ENCODE results near the gene IL18BP.

The IL18BP gene

DNA sequence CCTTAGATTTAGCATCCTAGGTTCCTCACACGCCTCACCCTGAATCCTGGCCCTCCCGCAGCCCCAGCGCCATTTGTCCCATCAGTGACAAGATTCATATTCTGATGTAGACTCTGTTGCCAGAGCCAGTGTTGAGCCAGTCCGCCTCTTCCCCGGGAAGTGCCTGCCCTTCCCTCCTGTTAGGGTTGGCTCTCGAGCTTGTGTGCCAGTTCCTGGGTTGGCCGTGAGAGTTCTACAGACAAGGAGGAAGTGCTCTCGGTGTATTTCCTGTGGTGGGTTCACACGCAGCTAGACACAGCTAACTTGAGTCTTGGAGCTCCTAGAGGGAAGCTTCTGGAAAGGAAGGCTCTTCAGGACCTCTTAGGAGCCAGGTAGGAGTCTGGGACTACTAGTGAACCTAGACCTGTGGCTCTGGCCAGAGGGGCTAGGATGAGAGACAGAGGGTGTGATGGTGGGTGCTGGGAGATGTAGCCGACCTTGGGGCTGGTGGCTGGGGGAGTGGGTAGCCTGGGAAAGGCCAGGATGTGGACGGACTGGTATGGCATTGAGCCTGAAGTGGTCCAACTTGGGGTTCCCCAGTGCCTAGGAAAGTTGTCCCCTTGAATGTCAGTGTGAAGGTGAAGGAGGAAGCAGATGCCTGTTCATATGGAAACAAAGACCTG is at the start of gene IL18BP:
TSS of gene IL18BP (plus strand) at position 261 of the 662 bp plus-strand sequence. CDS start 1,076 bp downstream, outside the sequence.
- H3K4me1 ChIP-seq (ENCODE audit: insufficient read depth, low read length), result no peaks in the 10 kb centered on the region
- no peak within 1 kb of the TSS for H3K4me2 ChIP-seq (ENCODE audit: insufficient read depth, low read length)
- H3K27me3 ChIP-seq (ENCODE audit: insufficient read depth, low read length, poor library complexity), result no peaks in the 10 kb centered on the region
- peaks cover 7% of the 10 kb centered on the region for H4K20me1 ChIP-seq (ENCODE audit: insufficient read depth, low read length)
- H3K27ac ChIP-seq (ENCODE audit: low read length), result 0 out of 2 replicates have a peak within 1 kb of the TSS, but pooled peaks have one; percentile 2
- no peaks in the 10 kb centered on the region for H3K79me2 ChIP-seq (ENCODE audit: insufficient read depth, low read length)
- H2AFZ ChIP-seq (ENCODE audit: low read depth, low read length), result no peak within 1 kb of the TSS
- DNase-seq, result peak; percentile 43
- H3K9ac ChIP-seq (ENCODE audit: low read depth, low read length), result no peak within 1 kb of the TSS
- H3K36me3 ChIP-seq (ENCODE audit: insufficient read depth, low read length), result peaks cover 35% of the 10 kb centered on the region
- TF ChIP-seq, protein P1, sequence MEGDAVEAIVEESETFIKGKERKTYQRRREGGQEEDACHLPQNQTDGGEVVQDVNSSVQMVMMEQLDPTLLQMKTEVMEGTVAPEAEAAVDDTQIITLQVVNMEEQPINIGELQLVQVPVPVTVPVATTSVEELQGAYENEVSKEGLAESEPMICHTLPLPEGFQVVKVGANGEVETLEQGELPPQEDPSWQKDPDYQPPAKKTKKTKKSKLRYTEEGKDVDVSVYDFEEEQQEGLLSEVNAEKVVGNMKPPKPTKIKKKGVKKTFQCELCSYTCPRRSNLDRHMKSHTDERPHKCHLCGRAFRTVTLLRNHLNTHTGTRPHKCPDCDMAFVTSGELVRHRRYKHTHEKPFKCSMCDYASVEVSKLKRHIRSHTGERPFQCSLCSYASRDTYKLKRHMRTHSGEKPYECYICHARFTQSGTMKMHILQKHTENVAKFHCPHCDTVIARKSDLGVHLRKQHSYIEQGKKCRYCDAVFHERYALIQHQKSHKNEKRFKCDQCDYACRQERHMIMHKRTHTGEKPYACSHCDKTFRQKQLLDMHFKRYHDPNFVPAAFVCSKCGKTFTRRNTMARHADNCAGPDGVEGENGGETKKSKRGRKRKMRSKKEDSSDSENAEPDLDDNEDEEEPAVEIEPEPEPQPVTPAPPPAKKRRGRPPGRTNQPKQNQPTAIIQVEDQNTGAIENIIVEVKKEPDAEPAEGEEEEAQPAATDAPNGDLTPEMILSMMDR (IDR thresholded peaks at IDR 0.05; ENCODE audit: borderline replicate concordance, extremely low read depth, low read length, poor library complexity, severe bottlenecking), result no peak
- no peak for TF ChIP-seq EZH2 (IDR thresholded peaks at IDR 0.05; ENCODE audit: borderline replicate concordance, low read depth, low read length, severe bottlenecking)
- H3K4me3 ChIP-seq (ENCODE audit: low read depth in 1 of 2, low read length in 2 of 2), result no peak within 1 kb of the TSS
- H3K9me3 ChIP-seq (ENCODE audit: insufficient read depth, low read length, severe bottlenecking), result no peaks in the 10 kb centered on the region
- ATAC-seq (ENCODE audit: insufficient read depth, low read depth), result peak; percentile 70

DNA sequence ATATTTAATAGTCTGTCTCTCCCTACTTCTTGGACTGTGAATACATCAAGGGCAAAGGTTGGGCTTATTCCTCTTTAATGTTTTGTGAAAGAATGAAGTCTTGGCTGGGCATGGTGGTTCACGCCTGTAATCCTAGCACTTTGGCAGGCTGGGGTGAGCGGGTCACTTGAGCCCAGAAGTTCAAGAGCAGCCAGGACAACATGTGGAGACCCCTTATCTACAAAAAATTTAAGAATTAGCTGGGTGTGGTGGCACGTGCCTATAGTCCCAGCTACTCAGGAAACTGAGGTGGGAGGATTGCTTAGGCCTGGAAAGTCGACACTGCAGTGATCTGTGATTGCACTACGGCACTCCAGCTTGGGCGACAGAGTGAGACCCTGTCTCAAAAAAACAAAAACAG is 49.7 kb upstream of the IL18BP start:
- H4K20me1 ChIP-seq (ENCODE audit: insufficient read depth, low read length), result peaks cover 14% of the 10 kb centered on the region; the same call in 1 of the 2 replicates
- H3K27ac ChIP-seq (ENCODE audit: low read length), result no peak overlapping the region
- ATAC-seq (ENCODE audit: insufficient read depth, low read depth), result no peak
- H3K79me2 ChIP-seq (ENCODE audit: insufficient read depth, low read length), result peaks cover 38% of the 10 kb centered on the region
- H3K4me1 ChIP-seq (ENCODE audit: insufficient read depth, low read length), result no peaks in the 10 kb centered on the region
- no peak for TF ChIP-seq EZH2 (IDR thresholded peaks at IDR 0.05; ENCODE audit: borderline replicate concordance, low read depth, low read length, severe bottlenecking)
- TF ChIP-seq, protein P1 (IDR thresholded peaks at IDR 0.05; ENCODE audit: borderline replicate concordance, extremely low read depth, low read length, poor library complexity, severe bottlenecking), result no peak
- H3K9ac ChIP-seq (ENCODE audit: low read depth, low read length), result no peak overlapping the region
- no peak overlapping the region for H3K4me2 ChIP-seq (ENCODE audit: insufficient read depth, low read length)
- no peak overlapping the region for H2AFZ ChIP-seq (ENCODE audit: low read depth, low read length)
- H3K36me3 ChIP-seq (ENCODE audit: insufficient read depth, low read length), result no peaks in the 10 kb centered on the region
- no peaks in the 10 kb centered on the region for H3K27me3 ChIP-seq (ENCODE audit: insufficient read depth, low read length, poor library complexity)
- no peak for DNase-seq
- no peaks in the 10 kb centered on the region for H3K9me3 ChIP-seq (ENCODE audit: insufficient read depth, low read length, severe bottlenecking)
- no peak overlapping the region for H3K4me3 ChIP-seq (ENCODE audit: low read depth in 1 of 2, low read length in 2 of 2)

DNA sequence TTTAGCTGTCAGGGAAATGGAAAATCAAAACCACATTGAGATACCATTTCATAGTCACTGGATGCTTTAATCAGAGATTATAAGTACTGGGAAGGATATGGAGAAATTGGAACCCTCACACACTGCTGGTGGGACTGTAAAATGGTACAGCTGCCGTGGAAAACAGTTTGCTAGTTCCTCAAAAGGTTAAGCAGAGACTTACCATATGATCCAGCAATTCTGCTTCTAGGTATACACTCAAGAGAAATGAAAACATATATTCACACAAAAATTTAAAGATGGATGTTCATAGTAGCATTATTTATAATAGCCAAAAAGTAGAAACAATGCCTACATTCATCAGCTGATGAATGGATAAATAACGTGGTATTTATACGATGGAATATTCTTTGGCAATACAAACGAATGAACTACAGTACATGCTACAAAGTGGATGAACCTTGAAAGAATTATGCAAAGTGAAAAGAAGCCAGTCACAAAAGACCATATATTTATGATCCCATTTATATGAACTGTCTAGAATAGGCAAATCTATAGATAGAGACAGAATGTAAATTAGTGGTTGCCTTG is 46.9 kb upstream of the IL18BP start:
- H4K20me1 ChIP-seq (ENCODE audit: insufficient read depth, low read length), result peaks cover 19% of the 10 kb centered on the region; the same call in 1 of the 2 replicates
- H3K9ac ChIP-seq (ENCODE audit: low read depth, low read length), result no peak overlapping the region
- TF ChIP-seq, protein P1 (IDR thresholded peaks at IDR 0.05; ENCODE audit: borderline replicate concordance, extremely low read depth, low read length, poor library complexity, severe bottlenecking), result no peak
- no peak for TF ChIP-seq EZH2 (IDR thresholded peaks at IDR 0.05; ENCODE audit: borderline replicate concordance, low read depth, low read length, severe bottlenecking)
- H3K36me3 ChIP-seq (ENCODE audit: insufficient read depth, low read length), result no peaks in the 10 kb centered on the region
- no peak overlapping the region for H3K27ac ChIP-seq (ENCODE audit: low read length)
- ATAC-seq (ENCODE audit: insufficient read depth, low read depth) (no peak), DNase-seq (no peak)
- no peak overlapping the region for H3K4me3 ChIP-seq (ENCODE audit: low read depth in 1 of 2, low read length in 2 of 2)
- H3K4me1 ChIP-seq (ENCODE audit: insufficient read depth, low read length), result no peaks in the 10 kb centered on the region
- H3K27me3 ChIP-seq (ENCODE audit: insufficient read depth, low read length, poor library complexity), result no peaks in the 10 kb centered on the region
- H3K79me2 ChIP-seq (ENCODE audit: insufficient read depth, low read length), result peaks cover 31% of the 10 kb centered on the region
- H2AFZ ChIP-seq (ENCODE audit: low read depth, low read length), result no peak overlapping the region
- H3K9me3 ChIP-seq (ENCODE audit: insufficient read depth, low read length, severe bottlenecking), result no peaks in the 10 kb centered on the region
- H3K4me2 ChIP-seq (ENCODE audit: insufficient read depth, low read length), result no peak overlapping the region
